ENCODE measurements around the gene ZNF274. TPM values are rescaled to one million over a fixed set of nuclear protein-coding genes. Genes with fewer than 3 reads are reported as not detected.

ZNF274 gene
- total and polyA plus RNA-seq, 9 of the 15 experiments (the other 6 are each of a cell fraction or from before 2014, with no cell fraction given) = 5.2 to 37.0 (median 28.1) TPM

DNA sequence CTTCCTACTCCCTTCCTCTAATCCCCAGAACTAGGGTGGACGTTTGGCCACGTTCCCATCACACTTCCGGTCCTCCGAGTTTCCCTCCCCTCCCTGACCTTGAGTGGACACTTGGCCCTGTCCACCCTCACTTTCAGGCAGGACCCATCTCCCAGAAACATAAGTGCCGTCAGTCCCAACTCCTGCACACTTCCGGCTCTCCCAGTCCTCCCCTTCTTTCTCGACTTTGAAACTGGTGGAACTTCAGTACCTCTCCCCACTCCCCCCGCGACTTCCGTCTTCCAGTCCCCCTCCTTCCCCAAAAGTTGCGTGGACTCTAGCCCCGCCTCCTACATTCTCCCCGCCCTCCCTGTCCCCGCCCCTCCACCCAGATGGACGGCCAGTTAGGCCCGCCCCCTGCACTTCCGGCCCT, 278 bp upstream of the ZNF274 start (continued):
- TF ChIP-seq ZBTB2 (IDR thresholded peaks at IDR 0.05) = peak; percentile 18
- no peak for TF ChIP-seq MAZ (CRISPR knock-in tag; conservative IDR thresholded peaks at IDR 0.05 in 1 of 2, IDR thresholded peaks at IDR 0.05 in 1 of 2)
- 0 out of 2 replicates have a peak, but pooled peaks have one; percentile 40 for TF ChIP-seq ERF (CRISPR knock-in tag; IDR thresholded peaks at IDR 0.05)
- 0 out of 2 replicates have a peak, but pooled peaks have one; percentile 12 for TF ChIP-seq MIER1 (IDR thresholded peaks at IDR 0.05; ENCODE audit: low read depth)
- no peak for TF ChIP-seq SREBF2 (CRISPR knock-in tag; IDR thresholded peaks at IDR 0.05)
- TF ChIP-seq, protein P1, sequence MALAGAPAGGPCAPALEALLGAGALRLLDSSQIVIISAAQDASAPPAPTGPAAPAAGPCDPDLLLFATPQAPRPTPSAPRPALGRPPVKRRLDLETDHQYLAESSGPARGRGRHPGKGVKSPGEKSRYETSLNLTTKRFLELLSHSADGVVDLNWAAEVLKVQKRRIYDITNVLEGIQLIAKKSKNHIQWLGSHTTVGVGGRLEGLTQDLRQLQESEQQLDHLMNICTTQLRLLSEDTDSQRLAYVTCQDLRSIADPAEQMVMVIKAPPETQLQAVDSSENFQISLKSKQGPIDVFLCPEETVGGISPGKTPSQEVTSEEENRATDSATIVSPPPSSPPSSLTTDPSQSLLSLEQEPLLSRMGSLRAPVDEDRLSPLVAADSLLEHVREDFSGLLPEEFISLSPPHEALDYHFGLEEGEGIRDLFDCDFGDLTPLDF (CRISPR knock-in tag; IDR thresholded peaks at IDR 0.05) = no peak
- TF ChIP-seq NBN (IDR thresholded peaks at IDR 0.05; ENCODE audit: low read depth) = 0 out of 2 replicates have a peak, but pooled peaks have one; percentile 15
- 0 out of 2 replicates have a peak, but pooled peaks have one; percentile 39 for TF ChIP-seq DPF2 (IDR thresholded peaks at IDR 0.05)
- no peak for TF ChIP-seq HMG20A (CRISPR knock-in tag; conservative IDR thresholded peaks at IDR 0.05)
- TF ChIP-seq SRSF7 (optimal IDR thresholded peaks at IDR 0.05; ENCODE audit: low read depth, low read length) = no peak
- TF ChIP-seq ELF1 (tag; IDR thresholded peaks at IDR 0.05) = peak; percentile 88; the same call in 1 of the 2 replicates
- no peak for TF ChIP-seq ZNF224 (CRISPR knock-in tag; IDR thresholded peaks at IDR 0.05)
- TF ChIP-seq, protein P2, sequence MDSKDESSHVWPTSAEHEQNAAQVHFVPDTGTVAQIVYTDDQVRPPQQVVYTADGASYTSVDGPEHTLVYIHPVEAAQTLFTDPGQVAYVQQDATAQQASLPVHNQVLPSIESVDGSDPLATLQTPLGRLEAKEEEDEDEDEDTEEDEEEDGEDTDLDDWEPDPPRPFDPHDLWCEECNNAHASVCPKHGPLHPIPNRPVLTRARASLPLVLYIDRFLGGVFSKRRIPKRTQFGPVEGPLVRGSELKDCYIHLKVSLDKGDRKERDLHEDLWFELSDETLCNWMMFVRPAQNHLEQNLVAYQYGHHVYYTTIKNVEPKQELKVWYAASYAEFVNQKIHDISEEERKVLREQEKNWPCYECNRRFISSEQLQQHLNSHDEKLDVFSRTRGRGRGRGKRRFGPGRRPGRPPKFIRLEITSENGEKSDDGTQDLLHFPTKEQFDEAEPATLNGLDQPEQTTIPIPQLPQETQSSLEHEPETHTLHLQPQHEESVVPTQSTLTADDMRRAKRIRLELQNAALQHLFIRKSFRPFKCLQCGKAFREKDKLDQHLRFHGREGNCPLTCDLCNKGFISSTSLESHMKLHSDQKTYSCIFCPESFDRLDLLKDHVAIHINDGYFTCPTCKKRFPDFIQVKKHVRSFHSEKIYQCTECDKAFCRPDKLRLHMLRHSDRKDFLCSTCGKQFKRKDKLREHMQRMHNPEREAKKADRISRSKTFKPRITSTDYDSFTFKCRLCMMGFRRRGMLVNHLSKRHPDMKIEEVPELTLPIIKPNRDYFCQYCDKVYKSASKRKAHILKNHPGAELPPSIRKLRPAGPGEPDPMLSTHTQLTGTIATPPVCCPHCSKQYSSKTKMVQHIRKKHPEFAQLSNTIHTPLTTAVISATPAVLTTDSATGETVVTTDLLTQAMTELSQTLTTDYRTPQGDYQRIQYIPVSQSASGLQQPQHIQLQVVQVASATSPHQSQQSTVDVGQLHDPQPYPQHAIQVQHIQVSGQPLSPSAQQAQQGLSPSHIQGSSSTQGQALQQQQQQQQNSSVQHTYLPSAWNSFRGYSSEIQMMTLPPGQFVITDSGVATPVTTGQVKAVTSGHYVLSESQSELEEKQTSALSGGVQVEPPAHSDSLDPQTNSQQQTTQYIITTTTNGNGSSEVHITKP (IDR thresholded peaks at IDR 0.05; ENCODE audit: partially characterized antibody) = peak; percentile 91
- TF ChIP-seq ZNF764 (CRISPR knock-in tag; IDR thresholded peaks at IDR 0.05; ENCODE audit: low read depth) = no peak
- TF ChIP-seq SMARCE1 (IDR thresholded peaks at IDR 0.05) = 0 out of 2 replicates have a peak, but pooled peaks have one; percentile 40
- no peak for TF ChIP-seq FUS (optimal IDR thresholded peaks at IDR 0.05; ENCODE audit: low read depth, low read length)
- TF ChIP-seq EHMT2 (IDR thresholded peaks at IDR 0.05) = no peak
- 0 out of 2 replicates have a peak, but pooled peaks have one; percentile 15 for TF ChIP-seq HDGF (IDR thresholded peaks at IDR 0.05)
- no peak for TF ChIP-seq SAFB2 (IDR thresholded peaks at IDR 0.05; ENCODE audit: borderline replicate concordance, low read depth, low read length, severe bottlenecking)
- TF ChIP-seq, protein P3, sequence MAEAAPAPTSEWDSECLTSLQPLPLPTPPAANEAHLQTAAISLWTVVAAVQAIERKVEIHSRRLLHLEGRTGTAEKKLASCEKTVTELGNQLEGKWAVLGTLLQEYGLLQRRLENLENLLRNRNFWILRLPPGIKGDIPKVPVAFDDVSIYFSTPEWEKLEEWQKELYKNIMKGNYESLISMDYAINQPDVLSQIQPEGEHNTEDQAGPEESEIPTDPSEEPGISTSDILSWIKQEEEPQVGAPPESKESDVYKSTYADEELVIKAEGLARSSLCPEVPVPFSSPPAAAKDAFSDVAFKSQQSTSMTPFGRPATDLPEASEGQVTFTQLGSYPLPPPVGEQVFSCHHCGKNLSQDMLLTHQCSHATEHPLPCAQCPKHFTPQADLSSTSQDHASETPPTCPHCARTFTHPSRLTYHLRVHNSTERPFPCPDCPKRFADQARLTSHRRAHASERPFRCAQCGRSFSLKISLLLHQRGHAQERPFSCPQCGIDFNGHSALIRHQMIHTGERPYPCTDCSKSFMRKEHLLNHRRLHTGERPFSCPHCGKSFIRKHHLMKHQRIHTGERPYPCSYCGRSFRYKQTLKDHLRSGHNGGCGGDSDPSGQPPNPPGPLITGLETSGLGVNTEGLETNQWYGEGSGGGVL (CRISPR knock-in tag; IDR thresholded peaks at IDR 0.05) = no peak
